Left kidney (tissue), 8 donors: ENCODE measurements around the gene C10orf71. TPM values are rescaled to one million over a fixed set of nuclear protein-coding genes. Genes with fewer than 3 reads are reported as not detected.
A peak's percentile ranks its signal among the peaks of the same experiment; 100 is the strongest.

Experiments used
- DNase-seq: peaks from one replicate; pipeline ENCODE4 v3.0.0-alpha.2; 2013
- long read RNA-seq, 8 donors: transcript quantifications; one replicate each; lab custom pipeline, GENCODE V29; 2026
- polyA plus RNA-seq: library from polyadenylated mRNA; unstranded; fragments of 120-200 nt; gene quantifications from one replicate; pipeline ENCODE4 v1.2.1, GENCODE V29; 2013; ENCODE audit not compliant: insufficient read length

C10orf71 gene, protein sequence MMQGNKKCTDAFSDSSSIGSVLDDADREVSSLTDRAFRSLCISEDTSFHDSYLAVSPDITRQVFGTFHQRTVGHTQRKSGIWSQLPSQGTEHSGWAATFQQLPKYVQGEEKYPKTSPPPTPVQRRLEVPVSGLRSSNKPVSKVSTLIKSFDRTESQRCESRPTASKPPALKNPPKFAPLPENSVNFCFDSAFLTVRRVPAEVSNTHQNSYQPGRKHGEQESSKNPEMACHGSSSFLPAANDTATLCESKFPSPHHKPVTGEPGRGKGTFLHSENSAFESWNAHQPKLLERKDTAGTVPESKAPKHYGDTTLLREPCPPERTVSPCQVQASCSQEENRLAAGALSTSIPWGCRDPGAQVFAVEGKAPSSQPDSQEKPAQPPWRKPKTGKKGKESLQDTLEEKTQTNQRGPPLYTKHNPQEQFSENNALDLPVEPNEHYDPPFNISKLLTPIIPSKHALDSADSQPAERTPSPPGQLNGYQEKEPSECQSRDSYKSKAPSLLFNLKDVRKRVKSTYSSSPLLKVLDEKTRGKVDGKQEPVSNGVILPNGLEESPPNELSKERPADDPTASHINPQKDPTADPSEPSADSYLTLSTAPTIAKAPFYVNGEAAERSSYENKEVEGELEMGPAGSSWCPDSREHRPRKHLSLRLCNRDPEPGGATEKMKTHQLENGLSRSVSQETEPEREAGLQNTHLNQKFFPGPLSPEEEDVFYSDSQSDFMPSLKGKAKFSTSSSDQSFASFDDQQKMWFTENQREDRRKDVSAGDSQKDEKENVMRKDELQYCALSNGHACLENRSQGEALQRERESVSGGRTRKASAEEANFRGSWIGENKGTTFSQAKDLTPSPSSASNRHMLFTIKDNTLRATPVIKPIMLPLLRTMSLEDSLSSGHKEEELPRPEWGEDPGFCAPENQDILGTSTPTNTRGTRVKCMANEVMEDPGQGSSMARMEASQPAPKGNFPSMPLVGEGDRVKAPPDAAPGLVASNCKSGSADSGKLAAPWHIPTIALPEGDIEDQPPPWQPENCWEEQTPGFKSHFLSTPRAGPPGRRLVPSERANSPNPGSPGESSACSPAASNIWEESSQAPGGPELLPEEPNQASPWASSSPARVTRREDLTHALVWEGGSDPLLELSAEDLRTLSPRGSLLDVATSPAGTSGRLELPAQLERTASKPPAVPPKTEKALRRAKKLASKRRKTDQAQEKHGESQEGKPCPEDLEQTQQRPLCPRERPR (N-terminal part only)
- 0.15 TPM for polyA plus RNA-seq
- long read RNA-seq, donor 1 = 0 reads
- long read RNA-seq, donor 2 = 0 reads
- long read RNA-seq, donor 3 = 0 reads
- long read RNA-seq, donor 4 = 0 reads
- long read RNA-seq, donor 5 = 0 reads
- long read RNA-seq, donor 6 = 0 reads
- long read RNA-seq, donor 7 = 0 reads
- long read RNA-seq, donor 8 = 0 reads

DNA sequence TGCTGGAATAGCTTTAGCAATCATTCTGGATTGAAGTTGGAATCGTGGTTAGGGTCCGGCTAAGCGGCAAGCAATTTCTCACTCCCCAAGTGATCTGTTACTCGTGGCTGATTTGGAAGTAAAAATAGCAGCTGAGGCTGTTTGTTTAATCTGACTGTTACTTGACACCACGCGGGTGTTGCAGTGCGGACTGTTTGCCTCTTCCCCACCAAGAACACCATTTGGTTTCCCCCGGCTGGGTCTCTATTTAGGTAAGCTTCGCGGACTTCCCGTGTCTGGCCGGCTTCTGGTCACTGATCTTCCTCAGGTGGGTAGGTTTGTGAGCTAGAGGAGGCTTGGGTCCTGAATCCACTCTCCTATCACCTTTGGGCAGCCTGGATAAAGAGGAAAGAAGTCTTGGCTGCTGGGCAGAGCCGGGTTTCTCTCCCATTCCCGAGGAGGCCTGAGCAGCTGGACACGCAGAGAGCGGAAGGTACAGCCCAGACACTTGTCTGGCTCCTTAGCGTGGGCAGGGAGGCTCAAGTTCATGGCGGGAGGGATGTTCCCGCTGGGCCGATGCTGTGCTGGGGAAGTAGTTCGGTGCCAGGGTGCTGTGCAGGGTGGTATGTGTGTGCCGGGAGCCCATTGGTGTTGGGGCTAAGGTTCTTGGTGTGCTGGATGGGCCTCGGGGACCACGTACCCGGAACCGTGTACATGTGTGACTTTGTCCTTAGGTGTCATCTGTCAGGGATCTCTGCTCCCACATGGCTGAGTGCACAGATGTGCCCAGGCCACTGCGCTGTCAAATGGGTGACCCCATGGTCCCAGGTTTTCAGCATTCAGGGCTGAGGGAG lies at the start of gene C10orf71:
Gene C10orf71 (plus strand): TSS at position 188 of the 833 bp plus-strand sequence. CDS start 23,376 bp downstream, outside the sequence.
- peak; percentile 41 for DNase-seq

GRCh38 chr10:49252313-49253034 lies 46.5 kb upstream of the C10orf71 start:
- no peak for DNase-seq

GRCh38 chr10:49253340-49253906 lies 45.5 kb upstream of the C10orf71 start:
- DNase-seq = no peak

- no peak for DNase-seq
Measured at GRCh38 chr10:49254150-49254549, 44.8 kb upstream of the C10orf71 start.

DNA sequence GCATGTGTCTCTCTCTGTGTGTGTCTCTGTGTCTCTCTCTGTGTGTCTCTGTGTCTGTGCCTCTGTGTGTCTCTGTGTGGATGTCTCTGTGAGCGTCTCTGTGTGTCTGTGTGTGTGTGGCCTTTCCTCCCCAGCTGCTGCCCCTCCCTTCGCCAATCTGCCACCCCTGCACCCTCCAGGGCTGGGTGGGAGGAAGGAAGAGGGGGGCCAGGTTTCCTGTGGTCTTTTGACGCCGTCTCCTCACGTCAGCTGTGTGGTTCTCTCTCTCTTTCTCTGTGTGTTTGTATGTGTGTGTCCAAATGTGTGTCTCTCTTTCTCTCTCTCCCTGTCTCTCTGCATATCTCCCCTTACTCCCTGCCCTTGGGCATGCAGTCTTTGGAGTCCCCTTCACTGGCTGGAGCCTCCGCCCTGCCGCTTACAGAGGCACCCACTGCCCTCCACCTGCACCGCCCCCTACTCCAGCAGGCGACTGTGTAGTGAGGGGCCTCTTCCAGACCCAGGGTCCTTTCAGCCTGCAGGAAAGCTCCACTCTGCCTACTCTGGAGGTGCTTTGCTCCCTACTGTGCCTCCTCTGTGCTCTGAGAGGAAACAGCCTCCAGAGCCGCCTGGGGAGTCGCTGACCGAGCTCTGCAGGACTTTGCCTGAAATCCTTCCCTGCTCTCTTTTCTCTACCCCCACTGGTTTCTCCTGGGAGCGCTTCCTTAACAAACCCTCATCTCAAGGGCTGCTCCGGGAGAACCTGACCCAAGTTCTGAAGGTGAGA lies 44.2 kb upstream of the C10orf71 start:
- DNase-seq = no peak

DNA sequence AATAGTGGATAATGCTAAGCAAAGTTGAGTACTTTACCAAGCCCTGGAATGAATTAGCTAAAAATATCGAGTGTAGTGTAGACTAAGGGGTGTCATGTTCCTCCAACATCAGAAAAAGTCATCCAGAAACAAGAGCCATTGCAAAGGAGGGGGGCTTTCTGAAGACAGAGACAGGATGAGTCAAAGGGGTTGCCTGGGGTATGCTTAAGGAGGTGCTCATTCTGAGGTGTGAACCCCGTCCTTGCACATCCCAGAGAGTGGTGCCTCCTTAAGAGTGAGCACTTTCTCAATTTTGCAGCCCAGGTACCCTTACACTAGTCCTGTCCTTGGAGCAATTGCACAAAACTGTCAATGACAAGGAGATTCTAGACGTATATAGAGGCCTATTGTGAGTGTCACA lies 43.1 kb upstream of the C10orf71 start:
- DNase-seq = no peak

DNA sequence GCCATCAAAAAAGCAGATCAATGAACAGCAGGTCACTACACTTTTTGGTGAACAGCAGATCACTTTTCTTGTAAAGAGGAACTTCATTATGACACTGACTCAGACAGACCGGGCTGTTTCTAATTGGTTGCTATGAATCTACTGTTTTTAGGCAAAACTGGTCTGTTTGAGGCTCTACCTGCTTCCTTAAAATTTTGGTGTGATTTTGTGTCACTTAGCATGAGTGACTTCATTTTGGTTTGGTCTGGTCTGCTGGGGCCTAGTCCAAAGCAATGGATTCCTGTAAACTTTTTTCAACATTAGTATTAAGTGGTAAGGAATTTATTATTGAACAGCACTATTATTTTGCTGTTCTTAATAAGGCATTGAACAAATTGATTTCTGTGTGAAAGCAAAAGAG lies 41.8 kb upstream of the C10orf71 start:
- DNase-seq = no peak

GRCh38 chr10:49257626-49258349 lies 41.2 kb upstream of the C10orf71 start:
- no peak for DNase-seq

DNA sequence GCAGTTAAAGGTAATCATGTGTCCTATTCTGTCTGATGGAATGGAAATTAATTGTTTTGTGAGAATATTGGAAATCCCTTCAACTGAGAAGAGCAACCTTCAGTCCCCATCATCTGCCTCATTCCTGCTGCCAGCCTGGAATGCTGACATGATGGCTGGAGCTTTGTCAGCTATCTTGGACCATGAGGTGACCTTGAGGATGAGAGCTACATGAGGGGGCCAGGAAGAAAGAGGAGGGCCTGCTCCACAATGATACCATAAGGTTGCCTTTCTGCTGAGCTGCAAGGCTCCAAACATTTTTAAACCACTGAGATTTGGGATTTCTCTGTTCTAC lies 40.7 kb upstream of the C10orf71 start:
- DNase-seq = no peak

DNA sequence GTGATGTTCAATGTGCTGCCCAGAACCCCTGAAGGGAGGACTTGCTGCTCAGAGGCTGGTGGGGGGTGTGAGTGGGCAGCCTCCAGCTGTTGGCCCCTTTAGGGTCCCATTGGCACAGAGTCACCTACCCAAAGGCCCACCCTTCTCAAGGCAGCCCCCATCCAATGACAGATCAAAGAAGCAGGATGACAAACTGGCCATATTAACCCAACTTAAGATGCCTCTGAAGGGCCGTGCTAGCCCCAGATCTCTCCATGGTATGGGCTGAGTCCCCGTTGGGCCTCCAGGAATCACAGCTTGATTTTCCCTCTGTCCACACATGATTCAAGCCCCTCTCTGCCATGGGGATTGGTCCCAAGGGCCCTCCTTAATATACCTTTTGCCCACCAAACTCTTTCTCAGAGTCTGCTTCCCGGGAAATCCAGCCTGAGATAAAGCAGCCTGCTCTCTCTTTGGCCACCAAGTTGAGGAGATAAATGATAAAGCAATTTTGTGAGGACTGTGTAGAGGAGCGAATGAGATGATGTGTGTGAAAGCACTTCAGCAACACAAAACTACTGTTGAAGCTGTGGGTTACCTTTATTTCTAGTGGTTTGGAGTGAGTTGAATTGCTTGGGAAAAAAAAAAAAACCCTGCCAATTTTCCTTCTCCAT lies 38.2 kb upstream of the C10orf71 start:
- no peak for DNase-seq

DNA sequence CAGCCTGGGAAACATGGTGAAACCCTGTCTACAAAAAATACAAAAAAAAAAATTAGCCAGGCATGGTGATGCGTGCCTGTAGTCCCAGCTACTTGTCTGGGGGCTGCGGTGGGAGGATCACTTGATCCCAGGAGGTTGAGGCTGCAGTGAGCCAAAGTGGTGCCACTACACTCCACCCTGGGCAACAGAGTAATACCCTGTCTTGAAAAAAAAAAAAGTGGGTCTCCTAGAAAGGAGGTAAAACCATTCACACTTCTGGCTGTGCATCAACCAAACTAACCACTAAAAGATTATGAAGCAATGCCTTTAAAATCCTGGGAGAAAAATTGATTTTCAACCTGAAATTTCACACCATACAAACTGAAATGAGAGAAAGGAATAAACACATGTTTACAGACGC lies 35.4 kb upstream of the C10orf71 start:
- no peak for DNase-seq

GRCh38 chr10:49264177-49264677 lies 34.7 kb upstream of the C10orf71 start:
- DNase-seq = no peak

DNA sequence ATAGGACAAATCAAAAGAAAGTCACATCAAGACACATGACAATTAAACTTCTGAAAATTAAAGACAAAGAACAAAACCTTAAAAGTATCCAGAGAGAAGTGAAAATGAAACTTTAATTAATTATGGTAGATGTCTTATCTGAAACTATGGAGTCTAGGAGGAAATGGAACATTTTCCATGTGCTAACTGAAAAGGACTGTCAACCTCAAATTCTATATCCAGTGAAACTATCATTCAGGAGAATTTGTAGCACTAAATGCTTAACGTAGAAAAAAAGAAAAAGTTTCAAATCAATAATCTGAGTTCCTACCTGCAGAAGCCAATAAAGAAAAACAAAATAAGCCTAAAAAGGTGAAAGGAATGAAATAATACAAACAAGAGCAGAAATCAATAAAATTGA lies 33.1 kb upstream of the C10orf71 start:
- no peak for DNase-seq

- no peak for DNase-seq
Measured at GRCh38 chr10:49268185-49268584, 30.8 kb upstream of the C10orf71 start.

DNA sequence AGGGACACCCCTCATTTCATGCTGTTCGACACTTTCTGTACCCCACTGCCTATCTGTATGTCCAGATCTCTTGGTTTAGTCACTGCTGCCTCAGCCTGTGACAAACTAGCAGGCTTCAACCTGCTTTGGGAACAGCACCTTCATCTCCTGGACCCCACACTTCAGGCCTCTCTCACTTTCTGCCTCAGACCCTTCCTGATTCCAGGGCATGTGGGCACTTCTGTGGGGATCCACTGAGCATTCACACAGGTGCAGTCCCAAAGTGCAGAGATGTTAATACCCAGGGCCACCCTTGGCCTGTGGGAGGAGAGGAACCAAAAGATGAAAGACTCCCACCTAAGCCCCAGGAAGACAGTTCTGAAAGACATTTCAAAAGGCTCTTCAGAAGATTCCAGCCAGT lies 29.4 kb upstream of the C10orf71 start:
- no peak for DNase-seq

GRCh38 chr10:49270565-49270964 lies 28.4 kb upstream of the C10orf71 start:
- DNase-seq = no peak

DNA sequence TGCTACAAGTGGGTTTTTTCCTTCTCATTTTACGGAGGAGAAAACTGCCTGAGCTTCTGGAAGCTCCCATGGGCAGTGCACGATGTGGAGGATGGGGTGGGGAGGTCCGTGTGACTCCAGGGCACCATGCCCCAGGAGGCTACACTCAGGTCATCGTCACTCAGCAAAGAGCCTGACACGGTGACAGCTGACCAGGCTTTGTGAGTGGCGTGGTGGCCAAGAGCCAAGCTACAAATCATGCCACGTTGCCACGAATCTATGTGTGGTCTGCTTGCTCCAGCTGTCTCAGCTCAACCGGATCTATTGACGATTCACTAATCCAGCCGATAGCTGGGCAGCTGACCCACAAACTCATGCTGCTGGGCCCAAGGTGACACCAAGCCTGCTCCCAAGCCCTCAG lies 27.6 kb upstream of the C10orf71 start:
- no peak for DNase-seq
